Gastroesophageal sphincter (tissue), 3 donors: ENCODE measurements around the gene TTC13.

Source experiments
- CTCF ChIP-seq, 4 experiments: fragments of 200-600 bp in 2 of 4; fragments of 450-650 bp in 2 of 4; sonication (generic) in 1 of 4; IDR thresholded peaks; one replicate each; pipeline ENCODE4 v1.5.1; 2017 to 2019; ENCODE audit warnings: antibody characterized with exemption in 4 of 4, mild to moderate bottlenecking in 2 of 4, moderate library complexity in 2 of 4
- EP300 ChIP-seq: sonication (generic); formaldehyde crosslinking; IDR thresholded peaks from one replicate; pipeline ENCODE4 v1.6.1; 2017; ENCODE audit warnings: antibody characterized with exemption, mild to moderate bottlenecking
- POLR2A ChIP-seq, 2 donors: fragments of 450-650 bp; IDR thresholded peaks; one replicate each; pipeline ENCODE4 v1.6.1; 2017; ENCODE audit warnings: antibody characterized with exemption in 2 of 2, mild to moderate bottlenecking in 2 of 2, moderate library complexity in 1 of 2
- POLR2AphosphoS5 ChIP-seq: sonication (generic); formaldehyde crosslinking; IDR thresholded peaks from one replicate; pipeline ENCODE4 v1.6.1; 2017; ENCODE audit warnings: antibody characterized with exemption

- no peak for TF ChIP-seq POLR2AphosphoS5
- no peak for TF ChIP-seq CTCF (IDR thresholded peaks at IDR 0.05)
- no peak for TF ChIP-seq POLR2A (IDR thresholded peaks at IDR 0.05)
- TF ChIP-seq EP300: no peak
Observed at GRCh38 chr1:230979952-230980351, 1.3 kb upstream of the TTC13 start.
